NOMO-1 treated with dmso at 0.1 percent for 144 hours (cell line): ENCODE measurements around the gene TMEM132D.

ENCODE experiments used
- DNase-seq: peaks from one replicate; lab custom pipeline; 2025; ENCODE audit not compliant: unreplicated experiment; lab: John Stamatoyannopoulos, UW

TMEM132D gene

GRCh38 chr12:129873833-129874208 lies 30.0 kb downstream of the TMEM132D start:
- DNase-seq: no peak

GRCh38 chr12:129873111-129873832 lies 30.6 kb downstream of the TMEM132D start:
- no peak for DNase-seq

GRCh38 chr12:129871991-129872972 lies 31.5 kb downstream of the TMEM132D start:
- DNase-seq: no peak

- no peak for DNase-seq
Measured at GRCh38 chr12:129870796-129871195, 33.0 kb downstream of the TMEM132D start.

- no peak for DNase-seq
Measured at GRCh38 chr12:129870136-129870535, 33.7 kb downstream of the TMEM132D start.

GRCh38 chr12:129868575-129868974 lies 35.2 kb downstream of the TMEM132D start:
- DNase-seq: no peak

GRCh38 chr12:129863938-129864337 lies 39.9 kb downstream of the TMEM132D start:
- no peak for DNase-seq

GRCh38 chr12:129862561-129863175 lies 41.2 kb downstream of the TMEM132D start:
- no peak for DNase-seq

GRCh38 chr12:129861951-129862350 lies 41.9 kb downstream of the TMEM132D start:
- DNase-seq: no peak

- DNase-seq: no peak
Measured at GRCh38 chr12:129854591-129854990, 49.2 kb downstream of the TMEM132D start.

GRCh38 chr12:129851296-129851695 lies 52.5 kb downstream of the TMEM132D start:
- DNase-seq: no peak

GRCh38 chr12:129848876-129849275 lies 54.9 kb downstream of the TMEM132D start:
- DNase-seq: no peak

GRCh38 chr12:129847063-129847462 lies 56.8 kb downstream of the TMEM132D start:
- DNase-seq: no peak

- DNase-seq: no peak
Measured at GRCh38 chr12:129844662-129845220, 59.1 kb downstream of the TMEM132D start.

GRCh38 chr12:129841251-129841650 lies 62.6 kb downstream of the TMEM132D start:
- DNase-seq: no peak

GRCh38 chr12:129840145-129840884 lies 63.5 kb downstream of the TMEM132D start:
- no peak for DNase-seq

GRCh38 chr12:129839679-129840078 lies 64.1 kb downstream of the TMEM132D start:
- DNase-seq: no peak

- no peak for DNase-seq
Measured at GRCh38 chr12:129831294-129831693, 72.5 kb downstream of the TMEM132D start.

GRCh38 chr12:129830796-129831195 lies 73.0 kb downstream of the TMEM132D start:
- no peak for DNase-seq

GRCh38 chr12:129827866-129828384 lies 75.9 kb downstream of the TMEM132D start:
- DNase-seq: no peak
